Mesendoderm (in vitro differentiated cells): ENCODE data around the gene SEPTIN8.

Source experiments
- DNase-seq: peaks from one replicate; pipeline ENCODE4 v3.0.0; 2013
- H2AK5ac ChIP-seq: 2 replicates; pipeline ENCODE4 v1.6.1; 2013; ENCODE audit warnings: low read length, inconsistent platforms
- H2BK120ac ChIP-seq: 2 replicates; pipeline ENCODE4 v1.6.1; 2013; ENCODE audit warnings: low read depth, mild to moderate bottlenecking, low read length, moderate library complexity, mixed read lengths
- H2BK15ac ChIP-seq: replicated peaks from 2 replicates; pipeline ENCODE4 v1.6.1; 2013; ENCODE audit warnings: low read depth, mild to moderate bottlenecking, moderate library complexity
- H2BK5ac ChIP-seq: 2 replicates; pipeline ENCODE4 v1.6.1; 2013; ENCODE audit warnings: low read length, inconsistent platforms
- H3K18ac ChIP-seq: 2 replicates; pipeline ENCODE4 v1.6.1; 2013; ENCODE audit warnings: mild to moderate bottlenecking, low read length, mixed read lengths
- H3K23ac ChIP-seq: one replicate; pipeline ENCODE4 v1.6.1; 2013; ENCODE audit warnings: low read length
- H3K27ac ChIP-seq: 2 replicates; pipeline ENCODE4 v1.5.1; 2013; ENCODE audit warnings: low read depth, mild to moderate bottlenecking, inconsistent platforms, low read length, moderate library complexity
- H3K27me3 ChIP-seq: 2 replicates; pipeline ENCODE4 v1.6.1; 2013; ENCODE audit warnings: low read length, control low read depth, mild to moderate bottlenecking, inconsistent platforms; ENCODE audit not compliant: insufficient read depth, poor library complexity
- H3K36me3 ChIP-seq: 2 replicates; pipeline ENCODE4 v1.6.1; 2013; ENCODE audit warnings: low read length, inconsistent platforms; ENCODE audit not compliant: control insufficient read depth, insufficient read depth
- H3K4ac ChIP-seq: one replicate; pipeline ENCODE4 v1.6.1; 2013; ENCODE audit warnings: low read depth, mild to moderate bottlenecking, low read length, moderate library complexity
- H3K4me1 ChIP-seq: 2 replicates; pipeline ENCODE4 v1.6.1; 2013; ENCODE audit warnings: low read depth, low read length, inconsistent platforms; ENCODE audit not compliant: control insufficient read depth
- H3K4me2 ChIP-seq: 2 replicates; pipeline ENCODE4 v1.6.1; 2013; ENCODE audit warnings: low read length
- H3K4me3 ChIP-seq: 2 replicates; pipeline ENCODE4 v1.5.1; 2013; ENCODE audit warnings: mild to moderate bottlenecking, low read length
- H3K56ac ChIP-seq: one replicate; pipeline ENCODE4 v1.6.1; 2013; ENCODE audit warnings: low read length
- H3K79me1 ChIP-seq: 2 replicates; pipeline ENCODE4 v1.6.1; 2013; ENCODE audit warnings: low read length, inconsistent platforms
- H3K79me2 ChIP-seq: 2 replicates; pipeline ENCODE4 v1.6.1; 2013; ENCODE audit warnings: mild to moderate bottlenecking, low read length; ENCODE audit not compliant: control insufficient read depth, insufficient read depth
- H3K9ac ChIP-seq: 2 replicates; pipeline ENCODE4 v1.6.1; 2013; ENCODE audit warnings: low read length, inconsistent platforms
- H4K5ac ChIP-seq: one replicate; pipeline ENCODE4 v1.6.1; 2013; ENCODE audit warnings: low read length
- H4K8ac ChIP-seq: one replicate; pipeline ENCODE4 v1.6.1; 2013; ENCODE audit warnings: low read depth, mild to moderate bottlenecking, control low read depth, low read length, moderate library complexity
- WGBS: extraction: QIAGEN DNeasy Blood & Tissue Kit; methylation state at CpG from one replicate; pipeline ENCODE4 v1.1.7; 2013; ENCODE audit warnings: low lambda C conversion rate, missing lambda C conversion rate; ENCODE audit not compliant: insufficient coverage; ENCODE audit errors: extremely low coverage; 5-methylcytosine and 5-hydroxymethylcytosine counted together

The SEPTIN8 gene

GRCh38 chr5:132802044-132802684, 25.1 kb upstream of the SEPTIN8 start:
- Histone ChIP-seq H3K79me2 (no peaks in the 10 kb centered on the region), H3K36me3 (no peaks in the 10 kb centered on the region), H2BK15ac (no peak overlapping the region), H3K4me2 (no peak overlapping the region), H3K56ac (no peak overlapping the region), H3K4me3 (no peak overlapping the region), H3K18ac (no peak overlapping the region), H4K8ac (no peak overlapping the region), H3K79me1 (no peaks in the 10 kb centered on the region), H2BK5ac (no peak overlapping the region), H2BK120ac (no peak overlapping the region), H3K23ac (no peak overlapping the region), H3K9ac (no peak overlapping the region), H2AK5ac (no peak overlapping the region), H3K4ac (no peak overlapping the region), H3K4me1 (peaks cover 2% of the 10 kb centered on the region), H3K27ac (no peak overlapping the region), H4K5ac (no peak overlapping the region), H3K27me3 (no peaks in the 10 kb centered on the region)
- no CpG with 5 or more reads among the region's 5 CpGs for WGBS
- DNase-seq = no peak

GRCh38 chr5:132800545-132800944, 23.5 kb upstream of the SEPTIN8 start:
- H2BK15ac ChIP-seq = no peak overlapping the region
- H3K4ac ChIP-seq = no peak overlapping the region
- no peaks in the 10 kb centered on the region for H3K79me2 ChIP-seq
- H4K5ac ChIP-seq = no peak overlapping the region
- no CpG with 5 or more reads among the region's 2 CpGs for WGBS
- H4K8ac ChIP-seq = no peak overlapping the region
- H3K79me1 ChIP-seq = no peaks in the 10 kb centered on the region
- H3K4me3 ChIP-seq = no peak overlapping the region
- H2AK5ac ChIP-seq = no peak overlapping the region
- H2BK5ac ChIP-seq = no peak overlapping the region
- H2BK120ac ChIP-seq = no peak overlapping the region
- no peaks in the 10 kb centered on the region for H3K4me1 ChIP-seq
- H3K27me3 ChIP-seq = no peaks in the 10 kb centered on the region
- H3K9ac ChIP-seq = no peak overlapping the region
- H3K4me2 ChIP-seq = no peak overlapping the region
- H3K56ac ChIP-seq = no peak overlapping the region
- no peak overlapping the region for H3K18ac ChIP-seq
- H3K27ac ChIP-seq = no peak overlapping the region
- H3K23ac ChIP-seq = no peak overlapping the region
- no peaks in the 10 kb centered on the region for H3K36me3 ChIP-seq
- no peak for DNase-seq

- H4K5ac ChIP-seq = no peak overlapping the region
- no peaks in the 10 kb centered on the region for H3K27me3 ChIP-seq
- no peak overlapping the region for H2BK5ac ChIP-seq
- no CpG with 5 or more reads among the region's 2 CpGs for WGBS
- H3K36me3 ChIP-seq = no peaks in the 10 kb centered on the region
- no peak overlapping the region for H4K8ac ChIP-seq
- no peak for DNase-seq
- no peak overlapping the region for H3K27ac ChIP-seq
- no peaks in the 10 kb centered on the region for H3K79me2 ChIP-seq
- H3K18ac ChIP-seq = no peak overlapping the region
- H3K4me2 ChIP-seq = no peak overlapping the region
- H2BK15ac ChIP-seq = no peak overlapping the region
- H3K4me3 ChIP-seq = no peak overlapping the region
- no peak overlapping the region for H3K56ac ChIP-seq
- no peaks in the 10 kb centered on the region for H3K79me1 ChIP-seq
- H3K23ac ChIP-seq = no peak overlapping the region
- no peak overlapping the region for H3K9ac ChIP-seq
- H3K4ac ChIP-seq = no peak overlapping the region
- no peaks in the 10 kb centered on the region for H3K4me1 ChIP-seq
- H2BK120ac ChIP-seq = no peak overlapping the region
- H2AK5ac ChIP-seq = no peak overlapping the region
Measured at GRCh38 chr5:132799392-132799791, 22.4 kb upstream of the SEPTIN8 start.

- WGBS = no CpG with 5 or more reads among the region's 2 CpGs
Measured at GRCh38 chr5:132797651-132798050, 20.6 kb upstream of the SEPTIN8 start.

GRCh38 chr5:132791026-132791425, 14.0 kb upstream of the SEPTIN8 start:
- no CpG with 5 or more reads among the region's 3 CpGs for WGBS

More at GRCh38 chr5:132797651-132798050, 20.6 kb upstream of the SEPTIN8 start:
- H3K18ac ChIP-seq = no peak overlapping the region
- DNase-seq = no peak
- no peak overlapping the region for H2AK5ac ChIP-seq
- no peak overlapping the region for H3K56ac ChIP-seq
- no peak overlapping the region for H3K4ac ChIP-seq
- no peak overlapping the region for H3K27ac ChIP-seq
- H3K27me3 ChIP-seq = no peaks in the 10 kb centered on the region
- H3K4me1 ChIP-seq = no peaks in the 10 kb centered on the region
- H3K4me3 ChIP-seq = no peak overlapping the region
- H4K8ac ChIP-seq = no peak overlapping the region
- no peak overlapping the region for H2BK5ac ChIP-seq
- no peak overlapping the region for H3K4me2 ChIP-seq
- no peaks in the 10 kb centered on the region for H3K79me1 ChIP-seq
- H3K79me2 ChIP-seq = no peaks in the 10 kb centered on the region
- no peaks in the 10 kb centered on the region for H3K36me3 ChIP-seq
- H2BK15ac ChIP-seq = no peak overlapping the region
- H3K9ac ChIP-seq = no peak overlapping the region
- H4K5ac ChIP-seq = no peak overlapping the region
- no peak overlapping the region for H3K23ac ChIP-seq
- no peak overlapping the region for H2BK120ac ChIP-seq

More at GRCh38 chr5:132791026-132791425, 14.0 kb upstream of the SEPTIN8 start:
- Histone ChIP-seq H3K27ac (no peak overlapping the region), H4K5ac (no peak overlapping the region), H3K4me2 (no peak overlapping the region), H3K18ac (no peak overlapping the region), H3K4me3 (no peak overlapping the region), H3K56ac (no peak overlapping the region), H2BK120ac (no peak overlapping the region), H3K4ac (no peak overlapping the region), H3K4me1 (no peaks in the 10 kb centered on the region), H3K79me2 (no peaks in the 10 kb centered on the region), H3K36me3 (no peaks in the 10 kb centered on the region), H3K79me1 (no peaks in the 10 kb centered on the region), H2BK15ac (no peak overlapping the region), H2BK5ac (no peak overlapping the region), H3K9ac (no peak overlapping the region), H3K27me3 (no peaks in the 10 kb centered on the region), H3K23ac (no peak overlapping the region), H2AK5ac (no peak overlapping the region), H4K8ac (no peak overlapping the region)
- no peak for DNase-seq
